Measurements from ENCODE around the gene STAM.

Gene STAM

DNA sequence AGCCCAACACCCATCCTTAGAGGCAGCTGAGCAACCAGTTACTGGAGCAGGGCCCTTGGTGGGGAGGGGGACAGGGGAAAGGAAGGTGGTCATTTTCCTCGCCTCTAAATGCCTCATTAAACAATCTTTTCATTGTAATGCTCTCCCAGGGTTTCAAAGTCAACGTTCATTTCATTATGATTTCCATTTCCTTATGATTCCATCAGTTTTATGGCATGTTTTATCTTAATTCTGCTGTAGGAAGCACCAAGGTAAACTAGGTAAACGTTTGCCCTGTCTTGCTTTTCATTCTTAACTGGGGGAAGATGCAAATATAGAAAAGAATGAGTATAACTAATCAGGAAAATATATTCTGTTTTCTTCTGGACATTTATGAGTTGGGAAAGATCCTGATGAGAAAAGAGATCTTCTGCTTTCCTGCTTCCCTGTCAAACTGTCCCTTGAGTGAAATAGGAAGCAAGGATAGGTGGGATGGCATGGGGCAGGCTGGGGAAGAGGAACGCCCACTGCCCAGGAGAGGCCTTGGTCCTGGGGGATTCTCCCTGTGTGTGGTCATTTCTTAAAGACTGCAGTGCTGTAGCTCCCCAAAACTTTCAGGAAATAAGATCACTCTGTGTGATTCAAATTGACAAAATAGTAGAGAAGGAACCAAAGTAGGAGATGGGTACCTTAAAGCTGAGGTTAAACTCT, 87.5 kb downstream of the STAM start:
- H3K36me3 ChIP-seq (ENCODE audit: control insufficient read depth in 2 of 2, insufficient read depth in 1 of 2, low read length in 2 of 2) = no peaks in the 10 kb centered on the region
- no peaks in the 10 kb centered on the region for H3K4me1 ChIP-seq (ENCODE audit: control insufficient read depth, insufficient read depth, low read length)
- ChIA-PET CTCF (interaction anchor here (0.7 to 0.9 kb wide), 2 partner anchors 19 to 33 kb away, joined by 4 read pairs; no protein-coding TSS in a partner anchor), POLR2A (interaction anchor here (0.7 kb wide), 1 partner anchor 22 kb away, joined by 3 read pairs; no protein-coding TSS in a partner anchor)
- no peak overlapping the region for H3K4me3 ChIP-seq (ENCODE audit: low read depth, low read length)
- H3K9me3 ChIP-seq (ENCODE audit: control insufficient read depth, insufficient read depth, low read depth, low read length) = no peaks in the 10 kb centered on the region
- no peak for TF ChIP-seq ZNF366 (tag by site-specific recombination; conservative IDR thresholded peaks at IDR 0.05)
- no peak for TF ChIP-seq ZNF843 (tag by site-specific recombination; IDR thresholded peaks at IDR 0.05)
- TF ChIP-seq, protein P1, sequence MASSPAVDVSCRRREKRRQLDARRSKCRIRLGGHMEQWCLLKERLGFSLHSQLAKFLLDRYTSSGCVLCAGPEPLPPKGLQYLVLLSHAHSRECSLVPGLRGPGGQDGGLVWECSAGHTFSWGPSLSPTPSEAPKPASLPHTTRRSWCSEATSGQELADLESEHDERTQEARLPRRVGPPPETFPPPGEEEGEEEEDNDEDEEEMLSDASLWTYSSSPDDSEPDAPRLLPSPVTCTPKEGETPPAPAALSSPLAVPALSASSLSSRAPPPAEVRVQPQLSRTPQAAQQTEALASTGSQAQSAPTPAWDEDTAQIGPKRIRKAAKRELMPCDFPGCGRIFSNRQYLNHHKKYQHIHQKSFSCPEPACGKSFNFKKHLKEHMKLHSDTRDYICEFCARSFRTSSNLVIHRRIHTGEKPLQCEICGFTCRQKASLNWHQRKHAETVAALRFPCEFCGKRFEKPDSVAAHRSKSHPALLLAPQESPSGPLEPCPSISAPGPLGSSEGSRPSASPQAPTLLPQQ (tag by site-specific recombination; IDR thresholded peaks at IDR 0.05) = no peak
- TF ChIP-seq ZNF223 (tag by site-specific recombination; IDR thresholded peaks at IDR 0.05) = no peak
- no peak for TF ChIP-seq ZNF155 (tag by site-specific recombination; IDR thresholded peaks at IDR 0.05)
- TF ChIP-seq, protein P2, sequence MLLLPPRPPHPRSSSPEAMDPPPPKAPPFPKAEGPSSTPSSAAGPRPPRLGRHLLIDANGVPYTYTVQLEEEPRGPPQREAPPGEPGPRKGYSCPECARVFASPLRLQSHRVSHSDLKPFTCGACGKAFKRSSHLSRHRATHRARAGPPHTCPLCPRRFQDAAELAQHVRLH (tag by site-specific recombination; IDR thresholded peaks at IDR 0.05) = no peak
- TF ChIP-seq ZNF24 (tag by site-specific recombination; IDR thresholded peaks at IDR 0.05) = no peak
- no peak for TF ChIP-seq ZNF19 (tag by site-specific recombination; IDR thresholded peaks at IDR 0.05; ENCODE audit: low read depth)
- no peak for TF ChIP-seq ZNF324 (tag by site-specific recombination; IDR thresholded peaks at IDR 0.05)
- TF ChIP-seq, protein P3, sequence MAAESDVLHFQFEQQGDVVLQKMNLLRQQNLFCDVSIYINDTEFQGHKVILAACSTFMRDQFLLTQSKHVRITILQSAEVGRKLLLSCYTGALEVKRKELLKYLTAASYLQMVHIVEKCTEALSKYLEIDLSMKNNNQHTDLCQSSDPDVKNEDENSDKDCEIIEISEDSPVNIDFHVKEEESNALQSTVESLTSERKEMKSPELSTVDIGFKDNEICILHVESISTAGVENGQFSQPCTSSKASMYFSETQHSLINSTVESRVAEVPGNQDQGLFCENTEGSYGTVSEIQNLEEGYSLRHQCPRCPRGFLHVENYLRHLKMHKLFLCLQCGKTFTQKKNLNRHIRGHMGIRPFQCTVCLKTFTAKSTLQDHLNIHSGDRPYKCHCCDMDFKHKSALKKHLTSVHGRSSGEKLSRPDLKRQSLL (tag by site-specific recombination; IDR thresholded peaks at IDR 0.05) = no peak
- TF ChIP-seq SP3 (tag by site-specific recombination; IDR thresholded peaks at IDR 0.05) = no peak
- TF ChIP-seq ZBTB8A (tag by site-specific recombination; IDR thresholded peaks at IDR 0.05) = no peak
- TF ChIP-seq SP7 (tag by site-specific recombination; IDR thresholded peaks at IDR 0.05) = no peak
- no peak for TF ChIP-seq ZNF239 (tag by site-specific recombination; IDR thresholded peaks at IDR 0.05)
- TF ChIP-seq, protein P4, sequence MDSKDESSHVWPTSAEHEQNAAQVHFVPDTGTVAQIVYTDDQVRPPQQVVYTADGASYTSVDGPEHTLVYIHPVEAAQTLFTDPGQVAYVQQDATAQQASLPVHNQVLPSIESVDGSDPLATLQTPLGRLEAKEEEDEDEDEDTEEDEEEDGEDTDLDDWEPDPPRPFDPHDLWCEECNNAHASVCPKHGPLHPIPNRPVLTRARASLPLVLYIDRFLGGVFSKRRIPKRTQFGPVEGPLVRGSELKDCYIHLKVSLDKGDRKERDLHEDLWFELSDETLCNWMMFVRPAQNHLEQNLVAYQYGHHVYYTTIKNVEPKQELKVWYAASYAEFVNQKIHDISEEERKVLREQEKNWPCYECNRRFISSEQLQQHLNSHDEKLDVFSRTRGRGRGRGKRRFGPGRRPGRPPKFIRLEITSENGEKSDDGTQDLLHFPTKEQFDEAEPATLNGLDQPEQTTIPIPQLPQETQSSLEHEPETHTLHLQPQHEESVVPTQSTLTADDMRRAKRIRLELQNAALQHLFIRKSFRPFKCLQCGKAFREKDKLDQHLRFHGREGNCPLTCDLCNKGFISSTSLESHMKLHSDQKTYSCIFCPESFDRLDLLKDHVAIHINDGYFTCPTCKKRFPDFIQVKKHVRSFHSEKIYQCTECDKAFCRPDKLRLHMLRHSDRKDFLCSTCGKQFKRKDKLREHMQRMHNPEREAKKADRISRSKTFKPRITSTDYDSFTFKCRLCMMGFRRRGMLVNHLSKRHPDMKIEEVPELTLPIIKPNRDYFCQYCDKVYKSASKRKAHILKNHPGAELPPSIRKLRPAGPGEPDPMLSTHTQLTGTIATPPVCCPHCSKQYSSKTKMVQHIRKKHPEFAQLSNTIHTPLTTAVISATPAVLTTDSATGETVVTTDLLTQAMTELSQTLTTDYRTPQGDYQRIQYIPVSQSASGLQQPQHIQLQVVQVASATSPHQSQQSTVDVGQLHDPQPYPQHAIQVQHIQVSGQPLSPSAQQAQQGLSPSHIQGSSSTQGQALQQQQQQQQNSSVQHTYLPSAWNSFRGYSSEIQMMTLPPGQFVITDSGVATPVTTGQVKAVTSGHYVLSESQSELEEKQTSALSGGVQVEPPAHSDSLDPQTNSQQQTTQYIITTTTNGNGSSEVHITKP (tag by site-specific recombination; IDR thresholded peaks at IDR 0.05) = no peak
- no peak overlapping the region for H3K27ac ChIP-seq (ENCODE audit: extremely low read depth, low read depth, low read length)

DNA sequence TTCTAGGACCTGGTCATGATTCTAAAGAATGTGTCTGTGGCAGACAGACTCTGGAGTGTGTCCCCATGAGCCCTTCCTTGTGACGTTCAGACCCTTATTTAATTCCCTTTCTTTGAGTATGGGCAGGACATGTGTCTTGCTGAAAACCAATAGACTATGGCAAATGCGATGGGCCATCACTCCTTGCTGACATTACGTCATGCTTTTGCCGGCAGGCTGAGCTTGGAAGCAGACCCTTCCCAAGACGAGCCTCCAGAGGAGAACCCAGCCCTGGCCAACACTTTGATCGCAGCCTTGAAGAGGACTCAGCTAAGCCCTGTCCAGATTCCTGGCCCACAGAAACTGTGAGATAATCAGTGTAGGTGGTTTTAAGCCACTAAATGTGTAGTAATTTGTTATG, 89.7 kb downstream of the STAM start:
- Histone ChIP-seq H3K4me1 (ENCODE audit: control insufficient read depth, insufficient read depth, low read length) (no peaks in the 10 kb centered on the region), H3K27ac (ENCODE audit: extremely low read depth, low read depth, low read length) (no peak overlapping the region), H3K4me3 (ENCODE audit: low read depth, low read length) (no peak overlapping the region), H3K9me3 (ENCODE audit: control insufficient read depth, insufficient read depth, low read depth, low read length) (no peaks in the 10 kb centered on the region), H3K36me3 (ENCODE audit: control insufficient read depth in 2 of 2, insufficient read depth in 1 of 2, low read length in 2 of 2) (no peaks in the 10 kb centered on the region)
- CTCF ChIA-PET = no interaction called here
- TF ChIP-seq ZNF792 (tag by site-specific recombination; IDR thresholded peaks at IDR 0.05) = no peak
- POLR2A ChIA-PET = no interaction called here
